Common myeloid progenitor, CD34-positive (primary cell): ENCODE data around the gene BUB3.

Experiments
- CTCF ChIA-PET: fragments of 350-600 bp; sonication (Branson Sonifier 250); formaldehyde crosslinking; loops from one replicate; lab custom pipeline; 2021; ENCODE audit warnings: antibody characterized with exemption; lab: Charles Lee
- POLR2A ChIA-PET: fragments of 350-600 bp; sonication (Branson Sonifier 250); formaldehyde crosslinking; loops from one replicate; lab custom pipeline; 2021; ENCODE audit warnings: antibody characterized with exemption; lab: Charles Lee
- DNase-seq, 3 donors: peaks; one replicate each; pipeline versions ENCODE4 v3.0.0 to v3.0.0-alpha.2; 2013
- H3K27ac ChIP-seq, 2 experiments: 1 replicate in 1 of 2; 2 replicates in 1 of 2; pipeline ENCODE4 v1.7.0; 2013; ENCODE audit warnings: inconsistent platforms in 2 of 2, low read length in 2 of 2, mild to moderate bottlenecking in 2 of 2, low read depth in 1 of 2, moderate library complexity in 1 of 2; ENCODE audit not compliant: severe bottlenecking in 2 of 2, insufficient read depth in 1 of 2, poor library complexity in 1 of 2
- H3K27me3 ChIP-seq, 5 experiments: replicated peaks in 2 of 5; 1 replicate in 3 of 5; 2 replicates in 2 of 5; pipeline versions ENCODE4 v1.6.1 to v1.7.0; 2013; ENCODE audit warnings: low read length in 4 of 5, mild to moderate bottlenecking in 2 of 5, moderate library complexity in 2 of 5, inconsistent platforms in 1 of 5; ENCODE audit not compliant: insufficient read depth in 5 of 5, control insufficient read depth in 4 of 5
- H3K36me3 ChIP-seq, 4 experiments: 1 replicate in 2 of 4; 2 replicates in 2 of 4; pipeline versions ENCODE4 v1.6.1 to v1.7.0; 2013; ENCODE audit warnings: low read length in 3 of 4, control low read depth in 1 of 4, mild to moderate bottlenecking in 1 of 4; ENCODE audit not compliant: control insufficient read depth in 4 of 4, insufficient read depth in 4 of 4
- H3K4me1 ChIP-seq, 4 experiments: 1 replicate in 3 of 4; 2 replicates in 1 of 4; pipeline versions ENCODE4 v1.6.1 to v1.7.1; 2013; ENCODE audit warnings: low read length in 3 of 4, mild to moderate bottlenecking in 3 of 4, control low read depth in 1 of 4, inconsistent platforms in 1 of 4, moderate library complexity in 1 of 4; ENCODE audit not compliant: control insufficient read depth in 4 of 4, insufficient read depth in 4 of 4; ENCODE audit errors: control extremely low read depth in 1 of 4
- H3K4me3 ChIP-seq, 7 experiments: 1 replicate in 4 of 7; 2 replicates in 3 of 7; pipeline versions ENCODE4 v1.5.1 to v1.7.0; 2013; ENCODE audit warnings: mild to moderate bottlenecking in 7 of 7, low read length in 6 of 7, moderate library complexity in 6 of 7, inconsistent platforms in 2 of 7, low read depth in 2 of 7, control low read depth in 1 of 7; ENCODE audit not compliant: insufficient read depth in 4 of 7, control insufficient read depth in 1 of 7; ENCODE audit errors: extremely low read depth in 1 of 7
- H3K9me3 ChIP-seq, 5 experiments: 1 replicate in 4 of 5; 2 replicates in 1 of 5; pipeline versions ENCODE4 v1.6.1 to v1.7.1; 2013; ENCODE audit warnings: low read length in 4 of 5, mild to moderate bottlenecking in 2 of 5, inconsistent platforms in 1 of 5, low read depth in 1 of 5, moderate library complexity in 1 of 5; ENCODE audit not compliant: control insufficient read depth in 4 of 5, insufficient read depth in 2 of 5; ENCODE audit errors: control extremely low read depth in 1 of 5
- WGBS: methylation state at CpG from one replicate; pipeline ENCODE4 v1.1.5; 2013; ENCODE audit not compliant: insufficient coverage; 5-methylcytosine and 5-hydroxymethylcytosine counted together

The BUB3 gene

GRCh38 chr10:123132576-123133477 is 21.4 kb upstream of the BUB3 start:
- peaks cover 0 to 45% (median 28%) of the 10 kb centered on the region in 4 experiments for H3K4me1 ChIP-seq
- H3K27me3 ChIP-seq: peaks cover 13 to 99% (median 64%) of the 10 kb centered on the region in 5 experiments
- H3K27ac ChIP-seq: no peak overlapping the region
- H3K36me3 ChIP-seq: no peaks in the 10 kb centered on the region
- peak; percentile 86 to 94 (median 91) for DNase-seq
- ChIA-PET CTCF (interaction anchor here (1.0 to 2.7 kb wide), 11 partner anchors 10 to 425 kb away, joined by 3 to 11 read pairs (median 5); partner anchors contain the start of genes BUB3 and HMX2), POLR2A (no interaction called here)
- peak overlapping the region in 4 of 7 experiments; percentile 13 to 71 (median 44) for H3K4me3 ChIP-seq
- H3K9me3 ChIP-seq: peaks cover 0 to 8% (median 5%) of the 10 kb centered on the region in 5 experiments
- under 1% methylated on average over 39 of the region's 48 CpGs for WGBS

GRCh38 chr10:123133541-123134342 is 20.5 kb upstream of the BUB3 start:
- 9% methylated on average over 34 of the region's 40 CpGs for WGBS
- Histone ChIP-seq H3K27me3 (peaks cover 21 to 99% (median 56%) of the 10 kb centered on the region in 5 experiments), H3K36me3 (no peaks in the 10 kb centered on the region), H3K27ac (no peak overlapping the region), H3K4me3 (peak overlapping the region in 3 of 7 experiments; percentile 32 to 71 (median 57)), H3K9me3 (peaks cover 0 to 2% (median 0%) of the 10 kb centered on the region in 5 experiments), H3K4me1 (peaks cover 0 to 45% (median 28%) of the 10 kb centered on the region in 4 experiments)
- ChIA-PET CTCF (interaction anchor here (1.3 to 2.7 kb wide), 10 partner anchors 11 to 424 kb away, joined by 3 to 11 read pairs (median 4); partner anchors contain the start of genes BUB3, HMX2 and PSTK), POLR2A (no interaction called here)
- DNase-seq: no peak

- Histone ChIP-seq H3K4me1 (peaks cover 0 to 45% (median 28%) of the 10 kb centered on the region in 4 experiments), H3K4me3 (no peak overlapping the region), H3K27ac (no peak overlapping the region), H3K9me3 (no peaks in the 10 kb centered on the region), H3K27me3 (peaks cover 21 to 99% (median 58%) of the 10 kb centered on the region in 5 experiments), H3K36me3 (no peaks in the 10 kb centered on the region)
- peak in 1 of 3 donors; percentile 26 for DNase-seq
- 6% methylated on average over 42 of the region's 42 CpGs for WGBS
- CTCF ChIA-PET: interaction anchor here (1.5 to 2.7 kb wide), 7 partner anchors 11 to 154 kb away, joined by 3 to 11 read pairs (median 4); partner anchors contain the start of genes BUB3, HMX2 and PSTK
- POLR2A ChIA-PET: no interaction called here
Measured at GRCh38 chr10:123134343-123134914, 19.8 kb upstream of the BUB3 start.

- H3K4me1 ChIP-seq: peaks cover 0 to 48% (median 29%) of the 10 kb centered on the region in 4 experiments
- DNase-seq: no peak
- POLR2A ChIA-PET: no interaction called here
Measured at GRCh38 chr10:123134915-123135414, 19.2 kb upstream of the BUB3 start.

GRCh38 chr10:123135415-123136141 is 18.6 kb upstream of the BUB3 start, which contains the start of gene HMX3:
HMX3 (plus strand) TSS chr10:123135970; CDS start chr10:123136051, 81 bp downstream.
- CTCF ChIA-PET: interaction anchor here (1.5 to 1.7 kb wide), 2 partner anchors 14 to 155 kb away, joined by 3 to 4 read pairs; partner anchors contain the start of gene PSTK
- Histone ChIP-seq H3K4me1 (peaks cover 0 to 51% (median 30%) of the 10 kb centered on the region in 4 experiments), H3K36me3 (no peaks in the 10 kb centered on the region), H3K4me3 (peak within 1 kb of the TSS in 5 of 7 experiments; percentile 3 to 66 (median 54)), H3K27ac (peak within 1 kb of the TSS in 1 of 2 experiments; percentile 61), H3K27me3 (peaks cover 17 to 99% (median 68%) of the 10 kb centered on the region in 5 experiments), H3K9me3 (no peaks in the 10 kb centered on the region)
- POLR2A ChIA-PET: no interaction called here
- 2% methylated on average over 56 of the region's 76 CpGs for WGBS
- peak in 2 of 3 donors; percentile 51 to 60 for DNase-seq

More at GRCh38 chr10:123134915-123135414, 19.2 kb upstream of the BUB3 start:
- CTCF ChIA-PET: interaction anchor here (1.5 to 2.7 kb wide), 6 partner anchors 10 to 154 kb away, joined by 3 to 11 read pairs (median 4); partner anchors contain the start of genes BUB3, HMX2 and PSTK
- H3K36me3 ChIP-seq: no peaks in the 10 kb centered on the region
- H3K27me3 ChIP-seq: peaks cover 21 to 99% (median 63%) of the 10 kb centered on the region in 5 experiments
- H3K27ac ChIP-seq: peak overlapping the region in 1 of 2 experiments; percentile 61
- H3K4me3 ChIP-seq: peak overlapping the region in 3 of 7 experiments; percentile 51 to 66 (median 59)
- H3K9me3 ChIP-seq: no peaks in the 10 kb centered on the region
- WGBS: 6% methylated on average over 36 of the region's 46 CpGs
